Measurements from ENCODE around the gene EXTL2. TPM values are rescaled to one million over a fixed set of nuclear protein-coding genes. Genes with fewer than 3 reads are reported as not detected.
A peak's percentile ranks its signal among the peaks of the same experiment; 100 is the strongest.
"Not testable (repeated sequence)": the region's sequence is repeated elsewhere in the genome, so short reads cannot be mapped to it uniquely, and the experiment has no call there.

The EXTL2 gene
- total and polyA plus RNA-seq, 2 experiments from 2014 or later = 51.9 to 54.6 TPM

DNA sequence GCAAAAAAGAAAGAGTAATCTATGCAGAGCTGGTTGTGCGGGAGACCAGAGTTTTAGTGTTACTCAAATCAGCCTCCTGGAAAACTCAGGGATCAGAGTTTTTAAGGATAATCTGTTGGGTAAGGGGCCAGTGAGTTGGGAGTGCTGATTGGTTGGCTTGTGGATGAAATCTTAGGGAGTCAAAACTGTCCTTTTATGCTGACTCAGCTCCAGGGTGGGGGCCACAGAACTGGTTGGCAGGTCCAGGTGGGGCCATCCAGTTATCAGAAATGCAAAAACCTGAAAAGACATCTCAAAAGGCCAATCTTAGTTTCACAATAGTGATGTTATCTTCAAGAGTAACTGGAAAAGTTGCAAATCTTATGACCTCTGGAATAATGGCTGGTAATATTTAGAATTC lies 3.3 kb downstream of the EXTL2 start:
- Histone ChIP-seq H3K9me2 (ENCODE audit: insufficient read depth) (no peaks in the 10 kb centered on the region), H3K79me2 (ENCODE audit: insufficient read depth) (peaks cover 67% of the 10 kb centered on the region), H3K9me3 (ENCODE audit: low read depth) (no peaks in the 10 kb centered on the region), H3K36me3 (ENCODE audit: low read depth) (no peaks in the 10 kb centered on the region), H3K4me3 (no peak overlapping the region), H3K9ac (no peak overlapping the region), H3K27me3 (replicated peaks; ENCODE audit: insufficient read depth) (no peaks in the 10 kb centered on the region), H3F3A (ENCODE audit: insufficient read depth) (peaks cover 17% of the 10 kb centered on the region; the same call in 1 of the 2 replicates), H3K4me1 (ENCODE audit: insufficient read depth) (0 out of 2 replicates have a peak, but pooled peaks cover 13% of the 10 kb centered on the region), H4K20me1 (ENCODE audit: insufficient read depth) (no peaks in the 10 kb centered on the region), H3K4me2 (ENCODE audit: unreplicated experiment) (no peak overlapping the region), H3K27ac (no peak overlapping the region), H2AFZ (no peak overlapping the region)
- WGBS, 2 experiments (ENCODE audit: low coverage in 1 of 2, low lambda C conversion rate in 2 of 2, missing lambda C conversion rate in 2 of 2) = 97 to 100% methylated on average over 1 of the region's 1 CpG
- in situ Hi-C loops (cut with MboI) = loop anchor here (25.0 kb wide), 1 partner anchor 1079 kb away; no protein-coding TSS in a partner anchor
- no peak for DNase-seq
- TF ChIP-seq EZH2phosphoT487 (IDR thresholded peaks at IDR 0.05; ENCODE audit: insufficient read depth, low read depth) (no peak), EZH2 (IDR thresholded peaks at IDR 0.05; ENCODE audit: insufficient read depth, poor library complexity, severe bottlenecking) (no peak)

DNA sequence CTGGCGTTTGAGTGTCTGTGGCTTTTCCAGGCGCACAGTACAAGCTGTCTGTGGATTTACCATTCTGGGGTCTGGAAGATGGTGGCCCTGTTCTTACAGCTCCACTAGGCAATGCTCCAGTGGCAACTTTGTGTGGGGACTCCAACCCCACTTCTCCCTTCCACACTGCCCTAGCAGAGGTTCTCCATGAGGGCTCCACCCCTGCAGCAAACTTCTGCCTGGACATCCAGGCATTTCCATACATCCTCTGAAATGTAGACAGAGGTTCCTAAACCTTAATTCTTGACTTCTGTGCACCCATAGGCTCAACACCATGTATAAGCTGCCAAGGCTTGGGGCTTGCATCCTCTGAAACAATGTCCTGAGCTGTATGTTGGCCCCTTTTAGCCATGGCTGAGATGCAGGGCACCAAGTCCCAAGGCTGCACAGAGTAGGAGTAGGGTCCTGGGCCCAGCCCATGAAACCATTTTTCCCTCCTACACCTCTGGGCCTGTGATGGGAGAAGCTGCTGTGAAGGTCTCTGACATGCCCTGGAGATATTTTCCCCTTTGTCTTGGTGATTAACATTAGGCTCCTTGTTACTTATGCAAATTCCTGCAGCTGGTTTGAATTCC lies 4.7 kb downstream of the EXTL2 start:
- peaks cover 12% of the 10 kb centered on the region; the same call in 1 of the 2 replicates for H3F3A ChIP-seq (ENCODE audit: insufficient read depth)
- H3K9me3 ChIP-seq (ENCODE audit: low read depth); H3K4me2 ChIP-seq (ENCODE audit: unreplicated experiment); H3K4me3 ChIP-seq; H3K9me2 ChIP-seq (ENCODE audit: insufficient read depth); H3K27me3 ChIP-seq (replicated peaks; ENCODE audit: insufficient read depth); H4K20me1 ChIP-seq (ENCODE audit: insufficient read depth); DNase-seq; H3K9ac ChIP-seq; H3K36me3 ChIP-seq (ENCODE audit: low read depth); H2AFZ ChIP-seq; H3K27ac ChIP-seq: not testable (repeated sequence)
- 100% methylated on average over 2 of the region's 2 CpGs for WGBS, 2 experiments (ENCODE audit: low coverage in 1 of 2, low lambda C conversion rate in 2 of 2, missing lambda C conversion rate in 2 of 2)
- H3K4me1 ChIP-seq (ENCODE audit: insufficient read depth) = 0 out of 2 replicates have a peak, but pooled peaks cover 13% of the 10 kb centered on the region
- in situ Hi-C loops (cut with MboI) = loop anchor here (25.0 kb wide), 1 partner anchor 1078 kb away; no protein-coding TSS in a partner anchor
- H3K79me2 ChIP-seq (ENCODE audit: insufficient read depth) = peaks cover 62% of the 10 kb centered on the region

DNA sequence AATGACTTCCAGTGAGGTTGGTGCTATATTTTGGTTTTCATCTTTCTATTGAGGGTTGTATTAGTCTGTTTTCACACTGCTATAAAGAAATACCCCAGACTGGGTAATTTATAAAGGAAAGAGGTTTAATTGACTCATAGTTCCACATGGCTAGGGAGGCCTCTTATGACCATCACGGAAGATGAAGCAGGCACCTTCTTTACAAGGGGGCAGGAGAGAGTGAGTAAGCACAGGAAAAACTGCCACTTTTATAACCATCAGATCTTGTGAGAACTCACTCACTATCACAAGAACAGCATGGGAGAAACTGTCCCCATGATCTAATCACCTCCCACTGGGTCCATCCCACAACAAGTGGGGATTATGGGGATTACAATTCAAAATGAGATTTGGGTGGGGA lies 5.6 kb downstream of the EXTL2 start:
- H3K4me2 ChIP-seq (ENCODE audit: unreplicated experiment); DNase-seq; H3K27ac ChIP-seq; H3K4me3 ChIP-seq; H3K9ac ChIP-seq; H3K27me3 ChIP-seq (replicated peaks; ENCODE audit: insufficient read depth); H3K9me3 ChIP-seq (ENCODE audit: low read depth); H3K36me3 ChIP-seq (ENCODE audit: low read depth); H3K9me2 ChIP-seq (ENCODE audit: insufficient read depth); H4K20me1 ChIP-seq (ENCODE audit: insufficient read depth); H2AFZ ChIP-seq: not testable (repeated sequence)
- 94 to 96% methylated on average over 1 of the region's 1 CpG for WGBS, 2 experiments (ENCODE audit: low coverage in 1 of 2, low lambda C conversion rate in 2 of 2, missing lambda C conversion rate in 2 of 2)
- Histone ChIP-seq H3K4me1 (ENCODE audit: insufficient read depth) (0 out of 2 replicates have a peak, but pooled peaks cover 18% of the 10 kb centered on the region), H3K79me2 (ENCODE audit: insufficient read depth) (peaks cover 61% of the 10 kb centered on the region), H3F3A (ENCODE audit: insufficient read depth) (peaks cover 13% of the 10 kb centered on the region; the same call in 1 of the 2 replicates)
- in situ Hi-C loops (cut with MboI) = loop anchor here (25.0 kb wide), 1 partner anchor 1077 kb away; no protein-coding TSS in a partner anchor

DNA sequence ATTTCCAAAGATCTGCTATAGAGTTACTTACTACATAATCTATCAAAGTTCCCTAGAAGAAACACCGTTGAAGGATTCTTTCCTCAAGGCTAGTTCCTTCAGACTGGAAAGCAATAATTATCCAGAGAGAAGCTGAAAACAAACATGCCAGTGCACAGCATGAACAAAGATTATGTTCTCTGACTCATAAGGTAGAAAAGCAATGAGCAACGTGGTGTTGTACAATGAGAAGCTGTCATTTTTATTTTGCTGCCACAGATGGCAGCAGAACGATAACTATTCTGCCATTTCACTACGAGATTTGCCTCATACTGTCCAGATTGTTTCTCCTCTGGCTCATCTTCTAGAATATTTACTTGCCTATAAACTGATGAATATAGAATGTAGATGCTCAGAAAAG lies 10.7 kb downstream of the EXTL2 start:
- Histone ChIP-seq H3K9ac (no peak overlapping the region), H3K36me3 (ENCODE audit: low read depth) (no peaks in the 10 kb centered on the region; the same call in 1 of the 2 replicates), H3K27me3 (replicated peaks; ENCODE audit: insufficient read depth) (no peaks in the 10 kb centered on the region), H2AFZ (no peak overlapping the region), H4K20me1 (ENCODE audit: insufficient read depth) (no peaks in the 10 kb centered on the region), H3K27ac (no peak overlapping the region), H3K9me2 (ENCODE audit: insufficient read depth) (no peaks in the 10 kb centered on the region), H3K9me3 (ENCODE audit: low read depth) (no peaks in the 10 kb centered on the region), H3K4me3 (no peak overlapping the region), H3K79me2 (ENCODE audit: insufficient read depth) (peaks cover 12% of the 10 kb centered on the region), H3K4me1 (ENCODE audit: insufficient read depth) (0 out of 2 replicates have a peak, but pooled peaks cover 10% of the 10 kb centered on the region), H3K4me2 (ENCODE audit: unreplicated experiment) (no peak overlapping the region), H3F3A (ENCODE audit: insufficient read depth) (peaks cover 8% of the 10 kb centered on the region; the same call in 1 of the 2 replicates)
- DNase-seq = peak; percentile 74
- no peak for TF ChIP-seq EZH2phosphoT487 (IDR thresholded peaks at IDR 0.05; ENCODE audit: insufficient read depth, low read depth)
- no peak for TF ChIP-seq EZH2 (IDR thresholded peaks at IDR 0.05; ENCODE audit: insufficient read depth, poor library complexity, severe bottlenecking)
- in situ Hi-C loops (cut with MboI) = loop anchor here (25.0 kb wide), 1 partner anchor 1072 kb away; no protein-coding TSS in a partner anchor
- 42 to 55% methylated on average over 4 of the region's 4 CpGs for WGBS, 2 experiments (ENCODE audit: low coverage in 1 of 2, low lambda C conversion rate in 2 of 2, missing lambda C conversion rate in 2 of 2)
